ENCODE data around the gene IDH3A. TPM values are rescaled to one million over a fixed set of nuclear protein-coding genes. Genes with fewer than 3 reads are reported as not detected.
A peak's percentile ranks its signal among the peaks of the same experiment; 100 is the strongest.

Gene IDH3A
- total and polyA plus RNA-seq, 9 of the 15 experiments (the other 6 are each of a cell fraction or from before 2014, with no cell fraction given), result 37.4 to 249 (median 107) TPM

DNA sequence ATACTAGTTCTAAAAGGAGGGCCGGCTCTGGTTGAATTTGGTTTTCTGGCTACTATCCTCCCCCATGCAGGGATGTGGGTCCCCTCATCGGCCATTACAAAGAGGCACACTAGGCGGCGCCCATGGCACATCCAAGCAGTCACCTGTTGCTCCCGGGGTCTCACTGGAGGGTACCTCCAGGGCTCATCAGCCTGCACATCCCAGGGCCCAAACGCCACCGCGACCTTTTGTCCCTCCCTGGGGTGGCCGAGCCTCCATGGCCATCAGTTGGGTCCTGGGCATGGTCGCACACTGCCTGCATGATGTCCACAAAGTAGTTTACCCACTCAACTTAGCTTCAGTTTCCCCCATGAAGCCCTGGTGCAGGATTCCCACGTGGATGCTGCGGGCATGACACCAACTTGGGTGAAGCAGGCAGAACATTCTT, 28.3 kb downstream of the IDH3A start (continued):
- TF ChIP-seq ZBTB7A (IDR thresholded peaks at IDR 0.05; ENCODE audit: borderline replicate concordance, control insufficient read depth, low read depth, low read length), result peak; percentile 30; the same call in 1 of the 2 replicates
- no peak for TF ChIP-seq KHSRP (IDR thresholded peaks at IDR 0.05)
- TF ChIP-seq ZNF134 (CRISPR knock-in tag; conservative IDR thresholded peaks at IDR 0.05), result no peak
- TF ChIP-seq ZBED1 (IDR thresholded peaks at IDR 0.05), result no peak

DNA sequence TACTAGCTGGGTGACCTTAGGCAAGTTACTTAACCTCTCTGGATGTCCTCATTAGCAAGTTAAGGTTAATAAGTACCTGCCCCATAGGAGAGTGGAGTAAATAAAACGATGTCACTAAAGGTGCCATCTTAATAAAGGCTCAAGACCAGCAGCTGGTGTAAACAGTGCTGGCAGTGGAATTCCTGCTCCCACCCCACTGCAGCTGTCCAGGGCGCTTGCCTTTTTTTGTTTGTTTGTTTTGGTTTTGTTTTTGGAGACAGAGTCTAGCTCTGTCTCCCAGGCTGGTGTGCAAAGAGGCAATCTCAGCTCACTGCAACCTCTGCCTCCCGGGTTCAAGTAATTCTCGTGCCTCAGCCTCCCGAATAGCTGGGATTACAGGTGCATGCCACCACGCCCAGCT, 28.9 kb downstream of the IDH3A start:
- no peaks in the 10 kb centered on the region for H3K9me3 ChIP-seq (replicated peaks; ENCODE audit: control insufficient read depth, insufficient read depth, low read depth, low read length)
- FAIRE-seq, result no peak
- no peak overlapping the region for H2AFZ ChIP-seq (ENCODE audit: low read depth, low read length)
- no peak for ATAC-seq
- no TSS peak for BruUV-seq (replicated peaks)
- CTCF ChIA-PET (ENCODE audit: low intra/inter-chr PET ratio), result interaction anchor here (1.7 to 2.2 kb wide), 2 partner anchors 18 to 63 kb away, joined by 5 to 17 read pairs; no protein-coding TSS in a partner anchor
- no peaks in the 10 kb centered on the region for H3K9me1 ChIP-seq (ENCODE audit: control insufficient read depth, insufficient read depth, low read length)
- no peak overlapping the region for H3K27ac ChIP-seq (ENCODE audit: extremely low read depth, low read depth, low read length)
- H3K4me3 ChIP-seq, result no peak overlapping the region
- peaks cover 3 to 27% of the 10 kb centered on the region in 2 experiments; a peak in 3 of 5 replicates for H3K4me1 ChIP-seq (replicated peaks in 1 of 2; ENCODE audit: control insufficient read depth in 2 of 2, insufficient read depth in 2 of 2, low read length in 2 of 2)
- 0 out of 2 replicates have a peak, but pooled peaks cover 4% of the 10 kb centered on the region for H4K20me1 ChIP-seq (replicated peaks; ENCODE audit: control insufficient read depth, insufficient read depth, low read length)
- no peak overlapping the region for H3K4me2 ChIP-seq (ENCODE audit: insufficient read depth, low read length)
- TF ChIP-seq HDAC3 (IDR thresholded peaks at IDR 0.05; ENCODE audit: borderline replicate concordance, partially characterized antibody) (no peak), ZFP36 (IDR thresholded peaks at IDR 0.05; ENCODE audit: low read depth, low read length, partially characterized antibody) (peak; percentile 25)
- POLR2A ChIA-PET, result interaction anchor here (0.6 to 1.0 kb wide), 2 partner anchors 27 to 125 kb away, joined by 3 to 4 read pairs; no protein-coding TSS in a partner anchor
- no peaks in the 10 kb centered on the region for H3K79me2 ChIP-seq (ENCODE audit: control insufficient read depth, insufficient read depth, low read length)
- no peak overlapping the region for H3K9ac ChIP-seq (ENCODE audit: insufficient read depth in 1 of 2, low read depth in 2 of 2, low read length in 2 of 2)
- 9% methylated on average over 6 of the region's 6 CpGs for WGBS (ENCODE audit: insufficient coverage, low coverage, missing lambda C conversion rate)
- no peaks in the 10 kb centered on the region for H3K36me3 ChIP-seq (ENCODE audit: control insufficient read depth, insufficient read depth, low read length)
- intact Hi-C loops (cut with micrococcal nuclease), result no loop called here
- in situ Hi-C loops (cut with MboI), result no loop called here
- H3K27me3 ChIP-seq (ENCODE audit: control insufficient read depth in 2 of 2, insufficient read depth in 2 of 2, low read length in 2 of 2), result peaks cover 4 to 11% of the 10 kb centered on the region in 2 experiments; a peak in 3 of 5 replicates
- no peak for DNase-seq (ENCODE audit: extremely low read depth in 1 of 4, low spot score in 3 of 4)
